CMK (cell line): ENCODE results near the gene LMAN1.
A peak's percentile ranks its signal among the peaks of the same experiment; 100 is the strongest.

Experiments
- DNase-seq: peaks from one replicate; pipeline ENCODE4 v3.0.0-alpha.2; 2010; ENCODE audit warnings: low read depth

The LMAN1 gene, protein sequence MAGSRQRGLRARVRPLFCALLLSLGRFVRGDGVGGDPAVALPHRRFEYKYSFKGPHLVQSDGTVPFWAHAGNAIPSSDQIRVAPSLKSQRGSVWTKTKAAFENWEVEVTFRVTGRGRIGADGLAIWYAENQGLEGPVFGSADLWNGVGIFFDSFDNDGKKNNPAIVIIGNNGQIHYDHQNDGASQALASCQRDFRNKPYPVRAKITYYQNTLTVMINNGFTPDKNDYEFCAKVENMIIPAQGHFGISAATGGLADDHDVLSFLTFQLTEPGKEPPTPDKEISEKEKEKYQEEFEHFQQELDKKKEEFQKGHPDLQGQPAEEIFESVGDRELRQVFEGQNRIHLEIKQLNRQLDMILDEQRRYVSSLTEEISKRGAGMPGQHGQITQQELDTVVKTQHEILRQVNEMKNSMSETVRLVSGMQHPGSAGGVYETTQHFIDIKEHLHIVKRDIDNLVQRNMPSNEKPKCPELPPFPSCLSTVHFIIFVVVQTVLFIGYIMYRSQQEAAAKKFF

DNA sequence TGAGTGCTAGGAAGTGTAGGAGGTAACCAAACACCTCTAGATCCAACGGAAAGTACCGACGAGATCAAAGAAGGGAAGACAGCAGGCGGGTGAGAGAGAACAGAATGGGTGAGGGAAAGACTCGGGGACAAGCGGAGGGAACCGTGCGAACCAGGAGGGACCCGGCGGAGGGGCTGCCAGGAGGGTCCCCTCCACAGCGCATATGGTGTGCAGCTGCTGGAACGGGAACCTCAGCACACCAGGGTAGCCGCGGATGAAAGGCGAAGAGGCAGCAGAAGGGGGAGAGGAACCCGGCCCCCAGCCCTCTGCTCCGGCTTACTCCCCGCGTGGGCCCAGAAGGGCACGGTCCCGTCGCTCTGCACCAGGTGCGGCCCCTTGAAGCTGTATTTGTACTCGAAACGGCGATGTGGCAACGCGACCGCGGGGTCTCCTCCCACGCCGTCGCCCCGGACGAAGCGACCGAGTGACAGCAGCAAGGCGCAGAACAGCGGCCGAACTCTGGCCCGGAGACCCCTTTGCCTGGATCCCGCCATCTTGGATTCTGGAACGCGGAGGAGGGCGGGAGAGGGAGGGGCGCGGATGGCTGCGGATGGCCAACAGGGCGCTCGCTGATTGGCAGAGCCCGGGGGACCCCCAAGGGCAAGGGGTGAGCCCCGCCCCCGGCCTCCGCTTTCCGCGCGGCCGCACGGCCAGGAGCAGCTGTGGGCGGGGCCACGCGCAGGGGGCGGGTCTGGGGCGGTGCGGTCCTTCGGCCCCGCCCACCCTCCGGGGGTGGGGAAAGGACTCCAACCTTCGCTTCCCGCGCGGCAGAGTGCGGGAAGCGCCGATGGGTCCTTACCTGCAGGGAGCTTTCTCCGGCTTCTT, at the start of gene LMAN1:
Gene LMAN1, minus strand, starts transcription at position 554 of the 864 bp plus-strand sequence. Its CDS starts 21 bp downstream, at position 533.
- peak; percentile 74 for DNase-seq

DNA sequence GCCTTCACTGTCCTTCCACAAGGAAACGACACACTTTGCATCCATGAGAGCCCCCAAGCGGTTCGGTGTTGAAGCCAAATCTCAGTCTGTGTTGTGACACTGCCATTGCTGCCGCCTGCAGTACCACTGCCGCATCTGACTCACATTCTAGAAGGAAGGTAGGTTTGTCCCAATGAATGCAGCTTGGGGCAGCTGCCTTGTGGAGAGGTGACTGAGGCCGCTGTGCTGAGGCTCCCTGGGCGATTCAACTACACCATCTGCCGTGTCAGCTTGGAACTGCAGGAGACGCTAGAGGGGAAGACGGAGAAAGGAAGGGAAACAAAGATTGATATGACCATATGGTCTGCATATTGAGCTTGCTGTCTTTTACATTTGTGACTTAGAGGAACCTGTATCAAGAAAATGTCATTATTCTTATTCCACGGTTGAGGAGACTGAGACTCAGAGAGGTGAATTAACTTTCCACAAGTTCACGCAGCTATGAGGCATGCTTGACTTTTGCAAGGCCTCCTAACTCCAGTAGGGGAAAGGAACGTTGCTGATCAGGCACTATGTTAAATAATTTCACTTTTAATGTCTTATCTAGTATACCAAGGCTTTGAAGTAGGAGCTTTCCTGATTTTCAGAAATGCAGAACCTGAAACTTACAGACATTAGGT, 43.5 kb upstream of the LMAN1 start:
- peak; percentile 15 for DNase-seq

DNA sequence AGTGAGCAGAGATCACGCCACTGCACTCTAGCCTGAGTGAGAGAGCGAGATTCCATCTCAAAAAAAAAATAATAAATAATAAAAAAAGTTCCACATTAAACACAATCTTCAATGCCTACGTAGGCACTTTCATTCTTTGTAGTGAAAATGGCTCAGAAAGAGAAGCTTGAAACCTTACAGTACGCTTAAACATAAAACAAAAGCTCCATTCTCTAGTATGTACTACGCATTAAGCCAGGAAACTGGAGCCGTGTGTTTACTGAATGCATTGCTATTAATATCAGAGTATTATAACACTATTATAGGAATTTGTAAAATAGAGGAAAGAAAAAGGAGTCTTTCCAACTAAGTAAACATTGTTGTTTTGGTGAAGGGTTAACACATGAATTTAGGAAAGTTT, 41.3 kb upstream of the LMAN1 start:
- no peak for DNase-seq

DNA sequence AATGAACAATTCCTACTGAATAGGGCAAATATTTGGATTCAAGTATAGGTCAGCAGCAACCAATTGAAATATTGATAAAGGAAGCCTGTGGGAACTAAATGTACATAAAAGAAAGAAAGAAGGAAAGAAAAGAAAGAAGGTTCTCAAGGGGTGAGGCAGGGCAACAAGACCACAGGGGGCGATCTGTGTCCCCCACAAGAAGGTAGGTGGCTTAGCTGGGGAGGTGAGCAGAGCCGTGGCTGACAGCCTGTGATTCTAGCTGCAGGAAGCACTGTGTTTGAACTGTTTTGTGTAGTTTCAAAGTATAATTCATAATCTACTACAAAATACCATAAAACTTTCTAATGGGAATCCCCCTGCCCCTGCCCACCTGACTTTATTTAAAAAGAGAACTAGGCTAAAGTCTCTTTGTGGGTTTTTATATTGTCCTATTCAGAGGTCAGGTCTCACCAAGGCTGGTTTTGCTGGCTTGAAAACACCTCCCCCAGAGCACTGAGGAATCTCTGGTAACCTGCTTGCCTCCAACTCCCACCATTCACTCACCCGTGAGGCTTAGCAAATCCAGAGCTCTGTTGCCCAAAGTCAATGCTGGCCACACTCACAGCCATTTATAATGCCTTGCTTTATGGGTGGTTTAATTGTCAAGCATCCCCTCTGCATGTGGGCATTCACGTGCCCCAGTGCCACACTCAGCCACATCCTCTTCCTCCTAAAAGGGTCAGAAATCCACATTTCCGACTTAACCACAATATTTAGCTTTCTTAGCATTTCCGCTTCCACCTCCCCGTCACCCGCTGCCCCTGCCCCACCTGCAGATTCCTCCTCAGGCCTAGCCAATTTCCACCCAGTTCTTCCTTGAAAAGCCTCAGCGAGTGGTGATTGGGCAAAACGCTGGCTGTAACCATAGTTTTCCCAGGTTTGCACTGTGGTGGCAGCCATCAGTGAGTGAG, 36.4 kb upstream of the LMAN1 start:
- no peak for DNase-seq

DNA sequence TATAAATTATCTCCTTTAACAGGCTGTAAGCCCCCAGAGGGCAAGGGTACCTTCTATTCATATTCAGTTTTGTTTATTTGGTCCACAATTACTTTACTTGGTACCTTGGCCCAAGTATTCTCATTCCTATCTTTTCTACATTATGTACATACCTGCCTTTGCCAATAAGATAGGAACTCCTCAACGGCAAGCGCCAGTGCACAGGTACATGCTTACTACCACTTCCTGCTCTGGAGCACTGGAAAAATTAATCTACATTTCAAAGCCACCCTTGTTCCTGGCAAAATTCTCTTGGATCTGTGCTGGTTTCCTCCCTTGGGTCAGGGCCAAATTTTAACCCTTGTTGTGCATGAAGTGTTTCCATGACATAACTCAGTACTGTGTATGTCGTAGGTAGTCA, 34.3 kb upstream of the LMAN1 start:
- DNase-seq = no peak

DNA sequence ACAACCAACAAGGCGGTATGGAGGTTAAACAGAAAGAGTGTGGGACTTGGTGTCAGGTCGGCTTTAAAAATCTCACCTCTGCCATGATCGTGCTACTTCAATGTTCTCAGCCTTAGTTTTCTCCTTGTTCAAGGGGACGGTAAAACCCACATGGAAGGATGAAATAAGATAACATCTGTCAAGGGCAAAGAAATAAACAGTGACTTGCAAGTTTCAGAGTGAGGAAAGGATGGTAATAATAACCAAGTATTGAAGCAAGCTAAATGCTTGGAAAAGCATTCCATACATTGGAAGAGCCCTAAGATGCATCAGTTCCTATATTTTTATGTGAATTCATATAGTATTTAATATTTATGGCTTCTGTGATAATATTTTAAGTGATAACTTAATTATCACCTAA, 29.8 kb upstream of the LMAN1 start:
- no peak for DNase-seq

DNA sequence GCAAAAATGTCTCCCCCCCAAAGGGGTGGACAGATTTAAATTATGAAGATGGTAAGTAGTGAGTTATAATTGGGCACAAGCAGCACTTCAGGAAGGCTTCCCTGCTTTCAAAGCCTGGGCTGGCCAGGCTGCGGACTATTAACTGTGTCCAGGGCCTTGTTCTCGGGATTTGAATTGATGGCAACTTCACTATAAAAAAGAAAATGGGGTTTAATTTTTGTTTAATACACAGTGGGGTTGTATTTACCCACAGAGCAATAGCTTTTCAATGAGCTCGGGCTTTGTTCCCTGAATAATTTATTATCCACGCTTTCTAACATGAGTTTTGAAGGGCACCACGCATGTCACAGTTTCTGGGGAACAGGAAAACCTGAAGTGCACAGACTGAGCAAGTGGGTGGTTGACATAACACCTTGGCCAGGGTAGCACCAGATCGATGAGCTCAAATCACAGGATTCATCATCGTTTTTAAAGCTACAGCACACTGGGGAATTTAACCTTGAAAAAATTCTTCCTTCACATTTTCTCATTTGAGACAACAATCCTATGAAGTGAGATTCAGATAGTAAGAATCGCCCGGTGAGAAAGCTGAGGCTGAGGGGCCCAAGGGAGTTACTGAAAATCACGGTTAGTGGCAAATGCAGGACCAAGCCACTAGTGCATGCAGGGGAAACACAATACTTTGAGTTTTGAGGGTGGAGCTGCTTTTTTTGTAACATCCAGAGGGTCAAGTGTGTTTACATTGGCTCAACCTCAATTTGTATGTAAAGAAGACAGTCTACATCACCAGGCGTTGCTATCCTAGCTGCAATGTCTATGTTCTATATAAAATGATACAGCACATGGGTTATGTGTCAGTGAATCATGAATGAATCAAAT, 28.9 kb upstream of the LMAN1 start:
- no peak for DNase-seq

DNA sequence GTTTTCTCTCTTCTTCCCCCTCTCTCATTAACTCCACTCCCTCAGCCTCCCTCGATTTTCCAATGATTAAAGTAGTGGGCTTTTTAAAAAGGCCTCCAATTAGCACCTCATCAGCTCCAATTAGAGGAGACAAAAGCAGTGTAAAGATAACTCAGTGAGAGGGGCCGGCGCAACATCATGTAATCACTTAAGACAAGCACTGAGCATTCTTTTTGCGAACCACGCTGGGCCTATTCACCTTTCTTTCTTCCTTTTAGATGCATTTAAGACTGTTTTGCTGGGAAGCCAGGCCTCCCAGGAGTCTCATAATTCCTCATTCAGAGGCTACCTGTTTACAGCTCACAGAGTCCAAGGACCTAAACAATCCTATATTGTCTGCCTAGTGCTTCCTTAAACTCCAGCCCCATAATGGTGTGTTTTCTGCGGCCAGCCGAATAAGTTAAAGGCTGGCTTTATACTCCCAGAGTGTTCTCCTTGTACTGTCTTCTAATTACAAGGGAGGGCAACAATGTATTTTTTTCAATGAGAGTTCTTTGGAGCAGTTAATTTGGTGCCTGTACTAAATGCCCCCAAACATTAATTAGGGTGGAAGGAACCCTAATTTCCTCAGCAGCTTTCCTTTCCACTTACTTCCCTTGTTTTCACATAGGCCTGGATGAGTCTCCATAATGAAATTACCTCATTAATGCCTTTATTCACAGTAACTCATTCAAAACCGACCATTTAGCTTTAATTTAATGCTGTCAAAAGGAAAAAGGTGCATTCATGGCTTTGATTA, 28.0 kb upstream of the LMAN1 start:
- no peak for DNase-seq

DNA sequence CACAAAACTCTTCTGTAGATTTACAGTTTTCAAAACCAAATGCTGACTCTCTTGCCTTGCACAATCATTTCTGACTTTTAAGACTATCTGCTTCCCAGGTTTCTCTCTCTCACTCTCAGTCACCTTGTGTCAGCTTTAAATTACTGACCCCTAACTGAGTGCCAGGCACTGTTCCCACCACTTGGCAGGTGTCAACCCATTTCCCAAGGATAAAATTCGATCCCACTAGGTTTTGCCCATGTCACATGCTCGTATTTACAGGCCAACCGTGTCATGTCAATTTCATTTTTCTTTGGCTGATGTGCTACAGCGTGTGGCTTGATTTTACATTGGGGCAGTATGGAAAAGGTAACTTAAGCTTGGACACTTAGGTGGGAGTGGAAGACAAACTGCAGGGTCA, 26.1 kb upstream of the LMAN1 start:
- no peak for DNase-seq

DNA sequence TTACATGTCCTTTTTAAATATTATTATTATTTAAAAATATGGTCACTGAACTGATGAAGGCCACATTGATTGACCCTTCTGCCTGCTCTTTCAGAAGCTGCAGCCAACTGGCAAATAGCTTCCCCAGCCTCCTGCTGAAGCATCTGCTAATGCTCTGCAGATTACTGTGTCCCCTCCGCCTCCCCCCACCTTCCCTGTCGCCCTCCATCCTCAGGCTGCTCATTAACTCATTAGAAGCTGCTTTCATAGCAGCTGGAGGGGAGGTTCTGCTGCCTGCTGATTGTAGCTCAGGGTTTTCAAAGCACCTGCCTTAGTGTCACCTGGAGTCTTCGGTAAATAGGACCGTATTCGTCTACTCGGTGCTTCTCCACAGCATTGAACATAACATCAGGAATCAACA, 24.8 kb upstream of the LMAN1 start:
- DNase-seq = no peak

DNA sequence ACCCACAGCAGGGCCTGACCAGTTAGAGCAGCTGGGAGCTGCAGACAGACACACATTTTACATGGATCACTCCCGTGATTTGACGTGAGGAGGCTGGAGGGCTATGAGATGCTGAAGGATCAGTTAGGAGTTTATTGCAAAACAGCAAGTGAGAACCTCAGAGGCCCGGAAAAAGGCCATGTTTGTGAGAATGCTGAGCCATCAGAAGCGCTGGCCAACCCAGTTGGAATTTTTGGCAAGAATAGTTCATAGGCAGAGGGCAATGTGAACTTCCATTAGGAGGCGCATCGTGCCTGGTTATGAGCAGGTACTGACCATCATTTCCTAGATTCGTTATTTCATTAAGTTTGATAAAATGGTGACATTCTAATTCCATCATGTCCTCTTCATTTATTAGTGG, 23.3 kb upstream of the LMAN1 start:
- no peak for DNase-seq

DNA sequence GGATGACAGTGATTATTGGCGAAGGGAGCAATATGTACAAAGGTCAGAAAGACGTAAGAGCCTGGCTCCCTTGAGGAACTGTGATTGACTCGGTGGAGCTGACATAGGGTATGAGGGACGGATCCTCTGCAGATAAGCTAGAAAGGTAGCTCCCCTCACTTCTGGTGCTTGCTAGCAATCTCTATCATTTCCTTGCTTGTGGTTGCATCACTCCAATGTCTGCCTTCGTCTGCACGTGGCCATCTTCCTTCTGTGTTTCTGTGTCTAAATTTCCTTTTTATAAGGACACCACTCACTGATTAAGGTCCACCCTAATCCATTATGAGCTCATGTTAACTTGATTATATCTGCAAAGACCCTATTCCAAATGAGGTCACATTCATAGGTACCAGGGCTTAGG, 22.9 kb upstream of the LMAN1 start:
- no peak for DNase-seq

DNA sequence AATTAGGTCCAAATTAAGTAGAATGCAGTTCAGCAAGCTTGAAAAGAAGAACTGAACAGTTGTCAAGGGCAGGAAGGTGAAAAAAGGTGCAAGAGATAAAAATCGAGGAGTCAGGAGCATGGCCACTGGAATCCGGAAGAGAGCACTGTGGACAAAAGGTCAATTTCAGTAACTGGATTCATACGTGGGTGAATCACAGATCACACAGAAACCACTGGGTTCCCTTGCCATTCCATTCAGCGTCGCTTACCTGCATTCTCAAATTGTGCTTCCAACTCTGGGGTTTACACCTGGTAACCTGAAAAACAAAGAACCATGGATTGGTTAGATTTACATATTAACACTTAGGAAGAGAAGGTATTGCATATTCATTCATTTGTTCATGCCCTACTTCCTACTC, 21.6 kb upstream of the LMAN1 start:
- no peak for DNase-seq

DNA sequence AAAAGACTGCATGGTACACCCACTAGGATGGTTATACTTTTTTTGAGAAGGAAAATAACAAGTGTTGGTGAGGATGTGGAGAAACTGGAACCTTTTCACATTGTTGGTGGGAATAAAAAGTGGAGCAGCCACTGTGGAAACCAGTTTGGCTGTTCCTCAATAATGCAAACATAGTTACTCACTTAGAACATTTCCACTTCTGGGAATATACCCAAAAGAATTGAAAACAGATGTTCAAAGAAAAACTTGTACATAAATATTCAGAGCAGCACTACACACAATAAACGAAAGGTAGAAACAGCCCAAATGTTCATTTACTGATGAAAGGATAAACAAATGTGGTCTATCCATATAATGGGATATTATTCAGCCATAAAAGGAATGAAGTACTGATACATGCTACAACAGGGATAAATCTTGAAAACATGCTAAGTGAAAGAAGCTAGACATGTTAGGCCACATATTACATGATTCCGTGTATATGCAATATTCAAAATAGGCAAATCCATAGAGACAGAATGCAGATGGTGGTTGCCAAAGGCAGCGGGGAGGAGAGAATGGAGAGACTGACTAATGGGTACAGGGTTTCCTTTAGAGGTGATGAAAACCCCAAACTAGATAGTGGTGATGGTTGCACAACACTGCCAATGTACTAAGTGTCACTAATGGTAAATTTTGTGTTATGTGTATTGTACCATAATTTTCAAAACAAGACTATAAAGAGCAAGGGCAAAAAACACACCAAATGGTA, 20.9 kb upstream of the LMAN1 start:
- DNase-seq = no peak

DNA sequence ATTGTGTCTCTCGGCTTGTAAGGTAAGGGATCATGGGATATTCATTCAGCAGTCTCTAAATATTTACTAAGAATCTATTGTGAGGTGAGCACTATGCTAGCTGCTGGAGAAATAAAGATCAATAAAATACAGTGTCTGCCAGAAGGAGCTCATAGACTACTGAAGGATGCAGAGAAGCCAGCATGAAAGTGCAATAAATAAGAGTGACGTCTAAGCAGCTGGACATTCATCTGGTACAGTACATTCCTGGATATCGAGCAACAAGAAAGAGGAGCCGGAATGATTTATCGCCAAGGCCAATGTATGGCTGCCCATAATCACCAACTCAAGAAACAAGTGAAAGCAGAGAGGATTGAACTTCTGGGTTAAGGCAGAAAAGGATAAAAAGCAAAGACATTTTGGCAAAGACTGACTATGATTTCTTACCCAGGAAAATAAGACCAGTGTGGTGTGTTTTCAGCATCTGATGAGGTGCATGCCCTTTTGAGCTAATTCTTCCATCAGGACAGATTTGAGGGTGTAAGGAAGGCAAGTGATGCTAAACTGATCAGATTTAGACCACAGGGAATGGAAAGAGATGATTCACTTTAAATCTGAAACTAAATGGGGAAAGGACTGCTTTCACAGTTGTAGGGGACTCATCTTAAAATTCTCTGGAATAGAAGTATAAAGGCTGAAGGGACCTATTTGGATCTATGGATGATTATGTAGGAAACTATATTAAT, 18.7 kb upstream of the LMAN1 start:
- no peak for DNase-seq

DNA sequence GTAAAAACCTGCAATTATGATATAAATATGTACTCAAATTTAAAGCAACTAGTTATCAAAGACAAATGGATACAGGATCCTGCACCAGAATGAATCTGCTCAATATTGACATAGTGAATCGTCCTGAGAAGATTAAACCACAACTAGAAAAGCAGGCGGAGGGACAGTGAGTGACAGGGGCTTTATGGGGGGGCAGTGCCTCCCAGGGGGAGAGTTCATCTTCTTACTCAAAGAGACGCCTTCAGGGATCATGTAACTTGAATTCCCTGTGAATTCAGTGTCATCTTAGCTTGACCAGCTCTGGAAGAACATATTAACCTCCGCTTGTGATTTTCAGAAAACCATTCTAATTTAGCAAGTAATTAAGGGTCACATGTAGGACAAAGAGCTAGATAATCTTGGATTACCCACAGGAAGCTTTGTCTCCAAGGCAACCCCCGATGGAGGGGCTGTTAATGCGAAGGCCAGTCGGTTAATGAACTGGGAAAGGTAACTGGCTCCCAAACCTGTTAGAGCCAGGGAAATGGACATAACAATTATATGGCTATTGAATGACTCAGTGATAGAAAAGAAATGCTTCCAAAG, 17.4 kb upstream of the LMAN1 start:
- DNase-seq = no peak

DNA sequence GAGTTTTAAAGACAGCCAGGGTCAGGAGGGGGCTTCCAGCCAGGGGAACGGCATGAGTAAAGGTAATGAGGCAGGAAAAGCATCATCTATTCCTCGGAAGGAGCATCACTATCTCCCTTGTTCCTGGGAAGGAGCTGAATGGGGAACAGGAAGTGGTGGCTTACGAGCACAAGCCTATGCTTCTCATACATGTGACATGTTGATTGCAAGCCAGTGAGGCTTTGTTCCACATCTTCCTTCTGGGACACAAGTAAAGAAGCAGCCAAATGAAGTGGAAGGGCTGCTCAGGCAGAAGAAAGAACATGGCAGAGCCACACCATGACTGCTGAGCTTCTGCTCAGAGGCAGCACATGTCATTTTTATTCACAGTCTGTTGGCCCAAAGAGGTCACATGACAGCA, 15.1 kb upstream of the LMAN1 start:
- DNase-seq = no peak

DNA sequence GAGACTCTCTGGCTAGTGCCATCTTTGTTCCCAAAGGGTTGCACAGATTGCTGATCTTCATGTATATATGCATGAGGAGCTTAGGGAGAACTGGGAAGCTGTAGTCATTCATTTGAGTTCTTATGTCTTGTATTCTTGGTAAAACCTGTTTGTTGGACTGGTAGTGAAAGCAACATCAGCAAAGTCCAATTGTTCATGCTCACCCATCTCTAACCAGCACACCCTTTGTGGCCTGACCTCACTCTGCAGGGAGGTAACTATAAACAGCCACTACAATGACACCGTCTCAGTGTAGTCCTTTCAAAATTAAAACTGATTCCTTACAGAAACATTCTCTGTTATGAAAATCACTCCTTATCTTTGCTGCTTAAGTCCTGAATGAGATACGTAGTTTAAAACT, 13.9 kb upstream of the LMAN1 start:
- no peak for DNase-seq
